GM13977 (cell line): ENCODE results near the gene C4orf46.

Source experiments
- DNase-seq: peaks from one replicate; pipeline ENCODE4 v3.0.0; 2012; ENCODE audit warnings: low spot score
- in situ Hi-C: fragments of 300-500 bp; cut with MboI; formaldehyde crosslinking; loops from one replicate; pipeline ENCODE4 v1.12.0; 2022; ENCODE audit warnings: low sequenced_read_pairs, low pct_unique_long_range_greater_than_20kb, mixed read lengths, inconsistent platforms; ENCODE audit not compliant: unreplicated experiment
- TF ChIP-seq, protein P1 (sequence below): IDR thresholded peaks from 2 replicates; pipeline ENCODE4 v1.5.1; 2012; ENCODE audit warnings: mild to moderate bottlenecking, control low read depth; ENCODE audit not compliant: insufficient read depth; ENCODE audit errors: extremely low read depth, missing control alignments

The C4orf46 gene

DNA sequence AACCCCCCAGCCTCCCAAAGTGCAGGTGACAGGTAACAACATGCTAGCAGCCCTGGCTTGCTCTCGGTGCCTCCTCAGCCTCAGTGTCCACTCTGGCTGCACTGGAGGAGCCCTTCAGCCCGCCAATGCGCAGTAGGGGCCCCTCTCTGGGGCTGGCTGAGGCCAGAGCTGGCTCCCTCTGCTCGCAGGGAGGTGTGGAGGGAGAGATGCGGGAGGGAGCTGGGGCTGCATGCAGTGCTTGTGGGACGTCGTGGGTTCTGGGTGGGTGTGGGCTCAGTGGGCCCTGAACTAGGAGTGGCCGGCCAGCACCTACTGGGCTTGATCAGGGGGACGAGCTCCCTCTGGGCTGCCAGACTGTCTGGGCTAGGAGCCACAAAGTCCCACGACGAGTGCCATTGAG is 14.4 kb downstream of the C4orf46 start:
- no peak for DNase-seq
- TF ChIP-seq, protein P1, sequence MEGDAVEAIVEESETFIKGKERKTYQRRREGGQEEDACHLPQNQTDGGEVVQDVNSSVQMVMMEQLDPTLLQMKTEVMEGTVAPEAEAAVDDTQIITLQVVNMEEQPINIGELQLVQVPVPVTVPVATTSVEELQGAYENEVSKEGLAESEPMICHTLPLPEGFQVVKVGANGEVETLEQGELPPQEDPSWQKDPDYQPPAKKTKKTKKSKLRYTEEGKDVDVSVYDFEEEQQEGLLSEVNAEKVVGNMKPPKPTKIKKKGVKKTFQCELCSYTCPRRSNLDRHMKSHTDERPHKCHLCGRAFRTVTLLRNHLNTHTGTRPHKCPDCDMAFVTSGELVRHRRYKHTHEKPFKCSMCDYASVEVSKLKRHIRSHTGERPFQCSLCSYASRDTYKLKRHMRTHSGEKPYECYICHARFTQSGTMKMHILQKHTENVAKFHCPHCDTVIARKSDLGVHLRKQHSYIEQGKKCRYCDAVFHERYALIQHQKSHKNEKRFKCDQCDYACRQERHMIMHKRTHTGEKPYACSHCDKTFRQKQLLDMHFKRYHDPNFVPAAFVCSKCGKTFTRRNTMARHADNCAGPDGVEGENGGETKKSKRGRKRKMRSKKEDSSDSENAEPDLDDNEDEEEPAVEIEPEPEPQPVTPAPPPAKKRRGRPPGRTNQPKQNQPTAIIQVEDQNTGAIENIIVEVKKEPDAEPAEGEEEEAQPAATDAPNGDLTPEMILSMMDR: no peak
- in situ Hi-C loops: no loop called here

DNA sequence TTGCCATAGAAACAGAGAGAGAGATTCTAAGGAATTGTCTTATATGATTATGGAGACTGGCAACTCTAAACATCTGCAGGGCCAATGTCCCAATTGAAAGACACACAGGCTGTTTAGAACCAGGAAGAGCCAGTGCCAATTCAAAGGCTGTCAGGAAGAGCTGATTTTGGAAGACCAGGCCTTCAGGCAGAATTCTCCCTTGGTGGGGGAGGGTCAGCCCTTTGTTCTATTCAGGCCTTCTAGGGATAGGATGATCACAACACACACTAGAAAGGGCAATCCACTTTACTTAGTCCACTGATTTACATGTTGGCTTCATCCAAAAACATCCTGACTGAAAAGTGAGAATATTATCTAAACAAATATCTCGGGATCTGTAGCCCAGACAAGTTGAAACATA is 15.2 kb downstream of the C4orf46 start:
- DNase-seq: no peak
- in situ Hi-C loops: no loop called here
- TF ChIP-seq, protein P1: no peak

DNA sequence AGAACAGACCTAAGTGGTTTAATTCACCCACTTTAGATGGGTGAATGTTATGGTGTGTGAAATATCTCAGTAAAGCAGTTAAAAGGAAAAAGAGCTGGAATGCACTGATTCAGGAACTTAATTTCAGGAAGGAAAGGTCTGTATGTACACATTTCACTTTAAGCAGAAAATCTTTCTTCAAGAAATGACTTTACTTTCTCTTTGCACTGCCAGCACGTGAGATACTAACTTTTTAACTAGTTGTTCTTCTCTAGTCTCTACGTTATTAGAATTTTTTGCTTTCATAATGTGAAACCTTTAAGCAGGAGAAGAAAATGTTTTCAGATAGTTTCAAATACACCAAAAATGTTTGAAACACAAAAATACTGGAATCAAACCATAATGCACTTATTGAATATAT is 18.8 kb downstream of the C4orf46 start:
- in situ Hi-C loops: no loop called here
- no peak for DNase-seq
- TF ChIP-seq, protein P1: no peak

DNA sequence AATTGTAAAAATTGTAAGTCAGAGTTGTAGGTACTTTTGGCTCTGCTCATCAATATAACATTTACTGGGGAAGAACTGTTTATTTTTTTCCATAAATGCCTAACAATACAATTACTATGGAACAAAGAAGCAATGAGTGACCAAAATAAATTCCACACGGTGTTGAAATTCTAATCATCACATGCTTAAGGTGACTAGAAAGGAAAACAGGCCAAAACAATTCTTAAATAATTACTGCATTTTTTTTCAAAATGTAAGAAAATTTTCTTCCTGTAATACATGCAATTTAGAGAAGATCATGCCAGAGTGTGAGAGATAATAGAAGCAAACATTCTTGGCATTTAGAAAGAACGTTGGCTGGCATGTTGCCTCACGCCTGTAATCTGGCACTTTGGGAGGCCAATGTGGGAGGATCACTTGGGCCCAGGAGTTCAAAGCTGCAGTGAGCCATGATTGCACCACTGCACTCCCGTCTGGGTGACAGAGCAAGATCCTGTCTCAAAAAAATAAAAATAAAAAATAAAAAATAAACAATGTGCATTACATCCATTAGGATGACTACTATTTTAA is 22.5 kb downstream of the C4orf46 start:
- no peak for DNase-seq
- in situ Hi-C loops: loop anchor here (25.0 kb wide), 1 partner anchor 662 kb away; no protein-coding TSS in a partner anchor
- TF ChIP-seq, protein P1: no peak

DNA sequence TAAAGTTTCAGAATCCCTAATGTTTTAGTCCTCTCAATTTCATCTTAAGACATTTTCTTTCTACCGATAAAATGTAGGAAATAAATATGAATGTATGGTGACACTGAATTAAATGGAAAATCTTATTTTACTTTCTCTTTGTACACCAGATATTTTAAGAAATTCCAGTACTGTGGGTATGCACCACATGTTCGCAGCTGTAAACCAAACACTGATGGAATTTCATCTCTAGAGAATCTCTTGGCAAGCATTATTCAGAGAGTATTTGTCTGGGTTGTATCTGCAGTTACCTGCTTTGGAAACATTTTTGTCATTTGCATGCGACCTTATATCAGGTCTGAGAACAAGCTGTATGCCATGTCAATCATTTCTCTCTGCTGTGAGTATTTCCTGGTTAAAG is 26.9 kb downstream of the C4orf46 start:
- no peak for DNase-seq
- TF ChIP-seq, protein P1: no peak
- in situ Hi-C loops: loop anchor here (25.0 kb wide), 1 partner anchor 657 kb away; no protein-coding TSS in a partner anchor

DNA sequence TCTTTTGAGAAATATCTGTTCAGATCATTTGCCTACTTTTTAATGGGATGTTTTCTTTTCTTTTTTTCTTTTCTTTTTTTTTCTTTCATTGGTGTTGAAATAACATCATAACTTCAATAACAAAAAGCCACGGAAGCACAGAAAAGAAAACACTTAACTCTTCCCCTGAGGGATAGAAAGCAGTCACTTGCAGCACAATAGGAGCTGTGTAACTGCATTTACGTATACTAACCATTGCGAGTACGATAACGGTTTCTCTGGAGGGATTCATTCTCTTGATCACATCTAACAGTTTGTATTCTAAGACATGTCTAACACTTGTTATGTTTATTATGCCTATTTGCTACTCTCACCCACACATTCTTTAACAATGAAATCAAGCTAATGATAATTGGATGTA is 27.3 kb downstream of the C4orf46 start:
- in situ Hi-C loops: loop anchor here (25.0 kb wide), 1 partner anchor 657 kb away; no protein-coding TSS in a partner anchor
- TF ChIP-seq, protein P1: no peak
- DNase-seq: no peak
